HepG2 (cell line): ENCODE data around the gene CHST11. TPM values are rescaled to one million over a fixed set of nuclear protein-coding genes. Genes with fewer than 3 reads are reported as not detected.

ENCODE experiments used
- ATAC-seq: fragments of 200-7000 bp; cut with Tn5 transposase; 3 replicates; pipeline ENCODE4 v1.9.1; 2020; ENCODE audit warnings: mild to moderate bottlenecking, moderate library complexity
- BruUV-seq: library from RNA; stranded (reverse); fragments of 400-500 nt; replicated peaks from 2 replicates; lab custom pipeline; 2021; lab: Mats Ljungman, UMichigan
- CTCF ChIA-PET: fragments of 300-600 bp; formaldehyde crosslinking; extraction: SDS; loops from one replicate; lab custom pipeline; 2021; ENCODE audit warnings: low total read pairs, inconsistent platforms, low intra/inter-chr PET ratio; lab: Yijun Ruan, JAX
- POLR2A ChIA-PET: fragments of 350-600 bp; sonication (Branson Sonifier 250); formaldehyde crosslinking; loops from one replicate; lab custom pipeline; 2020; ENCODE audit warnings: antibody characterized with exemption, inconsistent platforms; lab: Yijun Ruan, JAX
- DNase-seq: peaks from one replicate; pipeline ENCODE4 v3.0.0-alpha.2; 2015; ENCODE audit warnings: low spot score
- FAIRE-seq: peaks from 3 replicates; lab custom pipeline; 2011; peaks lifted over from hg19 to GRCh38; lab: Jason Lieb, UNC
- H2AFZ ChIP-seq: one replicate; pipeline ENCODE4 v1.6.1; 2011; ENCODE audit warnings: low read length, inconsistent platforms
- H3K27ac ChIP-seq: fragments of 300-600 bp; 3 replicates; pipeline ENCODE4 v1.8.0; 2011; ENCODE audit warnings: mixed run types, mild to moderate bottlenecking, mixed read lengths, low read length, inconsistent platforms; ENCODE audit not compliant: insufficient read depth; ENCODE audit errors: extremely low read length
- H3K27me3 ChIP-seq, 2 experiments: fragments of 200-600 bp in 1 of 2; 2 replicates in 1 of 2; 3 replicates in 1 of 2; pipeline versions ENCODE4 v1.6.0 to v1.8.0; 2011; ENCODE audit warnings: low read length in 2 of 2, mild to moderate bottlenecking in 2 of 2, moderate library complexity in 2 of 2, inconsistent platforms in 1 of 2; ENCODE audit not compliant: insufficient read depth in 2 of 2, control insufficient read depth in 1 of 2
- H3K36me3 ChIP-seq, 2 experiments: fragments of 200-600 bp in 1 of 2; replicated peaks in 1 of 2; 2 replicates in 1 of 2; 3 replicates in 1 of 2; pipeline versions ENCODE4 v1.5.1 to v1.8.0; 2011; ENCODE audit warnings: low read length in 2 of 2, inconsistent platforms in 1 of 2; ENCODE audit not compliant: insufficient read depth in 2 of 2, control insufficient read depth in 1 of 2
- H3K4me1 ChIP-seq: 2 replicates; pipeline ENCODE4 v1.5.1; 2012; ENCODE audit warnings: low read length, inconsistent platforms; ENCODE audit not compliant: insufficient read depth
- H3K4me2 ChIP-seq: 2 replicates; pipeline ENCODE4 v1.6.0; 2011; ENCODE audit warnings: low read depth, low read length, inconsistent platforms
- H3K4me3 ChIP-seq, 3 experiments: fragments of 200-600 bp in 1 of 3; sonication (generic), shearing (Covaris generic) in 1 of 3; replicated peaks in 1 of 3; 2 replicates each; pipeline ENCODE4 v1.5.1; 2011 to 2016; ENCODE audit warnings: low read length in 3 of 3, inconsistent platforms in 2 of 3, low read depth in 2 of 3, mild to moderate bottlenecking in 2 of 3, control low read depth in 1 of 3, mixed read lengths in 1 of 3; ENCODE audit not compliant: insufficient read depth in 1 of 3
- H3K79me2 ChIP-seq: one replicate; pipeline ENCODE4 v1.6.1; 2011; ENCODE audit warnings: low read length, inconsistent platforms; ENCODE audit not compliant: insufficient read depth
- H3K9ac ChIP-seq: 2 replicates; pipeline ENCODE4 v1.6.0; 2011; ENCODE audit warnings: mild to moderate bottlenecking, low read depth, low read length, inconsistent platforms; ENCODE audit not compliant: insufficient read depth
- H3K9me3 ChIP-seq: 2 replicates; pipeline ENCODE4 v1.5.1; 2012; ENCODE audit warnings: mild to moderate bottlenecking, low read length
- H4K20me1 ChIP-seq: 2 replicates; pipeline ENCODE4 v1.6.0; 2011; ENCODE audit warnings: inconsistent platforms, mild to moderate bottlenecking, low read length, moderate library complexity; ENCODE audit not compliant: insufficient read depth
- AGO2 ChIP-seq: fragments of 200-400 bp; formaldehyde crosslinking; optimal IDR thresholded peaks from 2 replicates; pipeline ENCODE3; 2017; ENCODE audit warnings: mild to moderate bottlenecking, low read depth, low read length, moderate library complexity
- FOXA1 ChIP-seq, 2 experiments: fragments of 450-650 bp in 1 of 2; sonication (generic) in 1 of 2; formaldehyde crosslinking in 1 of 2; IDR thresholded peaks; 2 replicates each; pipeline versions ENCODE4 v1.4.0 to v1.6.1; 2016 to 2020; ENCODE audit warnings: missing genetic modification reagents in 1 of 2
- SRY ChIP-seq: sonication (generic); formaldehyde crosslinking; IDR thresholded peaks from 2 replicates; pipeline ENCODE4 v1.8.0; 2022; ENCODE audit warnings: mild to moderate bottlenecking, missing genetic modification reagents
- ZNF629 ChIP-seq: sonication (generic); formaldehyde crosslinking; conservative IDR thresholded peaks from 2 replicates; pipeline ENCODE4 v1.5.0; 2020; ENCODE audit warnings: missing genetic modification reagents
- WGBS: methylation state at CpG from one replicate; pipeline ENCODE4 v1.1.6; 2017; ENCODE audit warnings: low lambda C conversion rate; 5-methylcytosine and 5-hydroxymethylcytosine counted together
- in situ Hi-C: cut with HindIII; loops from 2 replicates; pipeline ENCODE4 v1.10.0; 2017; ENCODE audit warnings: low pct_unique_long_range_greater_than_20kb; ENCODE audit not compliant: extremely low pct_ligation_motif_present
- intact Hi-C: fragments of 100-400 bp; cut with micrococcal nuclease; formaldehyde crosslinking; loops from one replicate; pipeline ENCODE4 v1.10.0; 2022; ENCODE audit not compliant: unreplicated experiment
- polyA plus RNA-seq, 8 experiments: library from polyadenylated mRNA; depleted of rRNA in 3 of 8; stranded (reverse) in 7 of 8; unstranded in 1 of 8; fragments of >200 nt; fragmentation: Illumina TruSeq in 4 of 8; extraction: Trizol in 4 of 8; gene quantifications; 2 replicates each; pipeline versions ENCODE4 v1.2.1 to v1.2.3, GENCODE V29; 2011 to 2016; ENCODE audit warnings: low read depth in 4 of 8, missing spikeins in 1 of 8, mixed read lengths in 1 of 8; ENCODE audit not compliant: insufficient read depth in 1 of 8
- total RNA-seq, 5 experiments: library from RNA; depleted of rRNA; stranded (reverse); fragments of >200 nt; fragmentation: Illumina TruSeq; extraction: Trizol; gene quantifications; 2 replicates each; pipeline ENCODE4 v1.2.3, GENCODE V29; 2016; ENCODE audit warnings: low read depth in 1 of 5
- TF ChIP-seq, protein P1 (sequence below): sonication (generic); formaldehyde crosslinking; IDR thresholded peaks from 2 replicates; pipeline ENCODE4 v1.5.0; 2020; ENCODE audit warnings: mild to moderate bottlenecking, missing genetic modification reagents

The CHST11 gene
- total and polyA plus RNA-seq, 2 of the 13 experiments (the other 11 are each of a cell fraction or from before 2014, with no cell fraction given): 0.15 TPM; not detected in 1

DNA sequence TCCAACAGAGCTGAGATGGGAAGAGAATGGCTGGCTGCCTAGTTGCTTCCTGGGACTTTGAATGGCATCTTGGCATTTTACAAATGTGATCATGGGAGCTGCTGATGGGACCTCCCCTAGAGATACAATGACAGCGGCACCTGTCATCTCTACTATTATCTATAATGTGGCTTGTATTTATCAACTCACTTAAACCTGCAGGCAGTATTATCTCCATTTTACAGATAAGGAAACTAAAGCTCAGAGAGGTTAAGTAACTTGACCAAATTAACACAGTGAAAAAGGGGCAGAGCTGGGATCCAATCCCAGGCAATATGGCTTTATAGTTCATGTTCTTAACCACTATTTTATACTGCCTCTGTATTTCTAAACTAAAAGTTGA lies 111.7 kb downstream of the CHST11 start:
- Histone ChIP-seq H3K4me2 (no peak overlapping the region), H3K9me3 (no peaks in the 10 kb centered on the region), H2AFZ (no peak overlapping the region), H3K79me2 (no peaks in the 10 kb centered on the region), H3K27me3 (no peaks in the 10 kb centered on the region; a peak in 2 of 5 replicates), H3K4me1 (no peaks in the 10 kb centered on the region), H4K20me1 (no peaks in the 10 kb centered on the region)
- FAIRE-seq: no peak
- intact Hi-C loops (no loop called here), in situ Hi-C loops (no loop called here)
- no TSS peak for BruUV-seq
- WGBS: 7% methylated on average over 1 of the region's 1 CpG
- CTCF ChIA-PET: no interaction called here
- TF ChIP-seq AGO2 (no peak), SRY (no peak)
- TF ChIP-seq, protein P1, sequence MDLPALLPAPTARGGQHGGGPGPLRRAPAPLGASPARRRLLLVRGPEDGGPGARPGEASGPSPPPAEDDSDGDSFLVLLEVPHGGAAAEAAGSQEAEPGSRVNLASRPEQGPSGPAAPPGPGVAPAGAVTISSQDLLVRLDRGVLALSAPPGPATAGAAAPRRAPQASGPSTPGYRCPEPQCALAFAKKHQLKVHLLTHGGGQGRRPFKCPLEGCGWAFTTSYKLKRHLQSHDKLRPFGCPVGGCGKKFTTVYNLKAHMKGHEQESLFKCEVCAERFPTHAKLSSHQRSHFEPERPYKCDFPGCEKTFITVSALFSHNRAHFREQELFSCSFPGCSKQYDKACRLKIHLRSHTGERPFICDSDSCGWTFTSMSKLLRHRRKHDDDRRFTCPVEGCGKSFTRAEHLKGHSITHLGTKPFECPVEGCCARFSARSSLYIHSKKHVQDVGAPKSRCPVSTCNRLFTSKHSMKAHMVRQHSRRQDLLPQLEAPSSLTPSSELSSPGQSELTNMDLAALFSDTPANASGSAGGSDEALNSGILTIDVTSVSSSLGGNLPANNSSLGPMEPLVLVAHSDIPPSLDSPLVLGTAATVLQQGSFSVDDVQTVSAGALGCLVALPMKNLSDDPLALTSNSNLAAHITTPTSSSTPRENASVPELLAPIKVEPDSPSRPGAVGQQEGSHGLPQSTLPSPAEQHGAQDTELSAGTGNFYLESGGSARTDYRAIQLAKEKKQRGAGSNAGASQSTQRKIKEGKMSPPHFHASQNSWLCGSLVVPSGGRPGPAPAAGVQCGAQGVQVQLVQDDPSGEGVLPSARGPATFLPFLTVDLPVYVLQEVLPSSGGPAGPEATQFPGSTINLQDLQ (CRISPR knock-in tag): no peak
- TF ChIP-seq, all 625 proteins: peak for 0
- DNase-seq (no peak), ATAC-seq (no peak)
- no peak overlapping the region for H3K9ac ChIP-seq
- no peaks in the 10 kb centered on the region for H3K36me3 ChIP-seq
- POLR2A ChIA-PET: no interaction called here
- H3K4me3 ChIP-seq: no peak overlapping the region
- no peak overlapping the region for H3K27ac ChIP-seq

DNA sequence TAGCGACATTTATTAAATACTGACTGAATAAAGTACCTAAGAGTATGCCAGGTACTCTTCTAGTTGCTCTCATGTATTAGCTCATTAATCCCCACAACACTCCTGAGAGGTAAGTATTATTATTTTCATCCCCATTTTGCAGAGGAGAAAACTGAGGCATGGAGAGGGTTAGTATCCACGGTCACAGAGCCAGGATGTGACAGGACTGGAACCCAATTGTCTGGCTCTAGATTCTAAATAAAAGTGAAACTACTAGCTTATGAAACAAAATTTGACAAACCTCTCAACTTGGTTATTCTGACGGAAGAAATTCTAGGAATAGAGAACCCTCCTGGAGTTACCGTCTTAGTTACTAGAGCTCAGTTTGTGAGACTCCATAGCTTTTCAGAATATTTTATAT lies 112.2 kb downstream of the CHST11 start:
- CTCF ChIA-PET: no interaction called here
- Histone ChIP-seq H3K9me3 (no peaks in the 10 kb centered on the region), H3K27ac (no peak overlapping the region), H3K4me2 (no peak overlapping the region), H3K4me3 (no peak overlapping the region), H3K4me1 (no peaks in the 10 kb centered on the region), H3K9ac (no peak overlapping the region), H3K27me3 (no peaks in the 10 kb centered on the region; a peak in 2 of 5 replicates), H2AFZ (no peak overlapping the region), H4K20me1 (no peaks in the 10 kb centered on the region), H3K79me2 (no peaks in the 10 kb centered on the region), H3K36me3 (no peaks in the 10 kb centered on the region)
- BruUV-seq: no TSS peak
- 0 out of 2 replicates have a peak, but pooled peaks have one; percentile 16 for TF ChIP-seq ZNF629 (CRISPR knock-in tag)
- no peak for TF ChIP-seq FOXA1 (IDR thresholded peaks at IDR 0.05)
- no peak for TF ChIP-seq FOXA1 (CRISPR knock-in tag; IDR thresholded peaks at IDR 0.05)
- in situ Hi-C loops (no loop called here), intact Hi-C loops (no loop called here)
- 39% methylated on average over 4 of the region's 4 CpGs for WGBS
- POLR2A ChIA-PET: no interaction called here
- FAIRE-seq (no peak), ATAC-seq (no peak), DNase-seq (no peak)
